Measurements from ENCODE around the gene SNCA. TPM values are rescaled to one million over a fixed set of nuclear protein-coding genes. Genes with fewer than 3 reads are reported as not detected.

SNCA gene
- polyA plus RNA-seq, 1 donor, result 26.5 TPM

- DNase-seq (ENCODE audit: low read depth), result no peak
Observed at GRCh38 chr4:89707467-89707866, 129.5 kb downstream of the SNCA start.

GRCh38 chr4:89704651-89705395 lies 132.1 kb downstream of the SNCA start:
- no peak for DNase-seq (ENCODE audit: low read depth)

DNA sequence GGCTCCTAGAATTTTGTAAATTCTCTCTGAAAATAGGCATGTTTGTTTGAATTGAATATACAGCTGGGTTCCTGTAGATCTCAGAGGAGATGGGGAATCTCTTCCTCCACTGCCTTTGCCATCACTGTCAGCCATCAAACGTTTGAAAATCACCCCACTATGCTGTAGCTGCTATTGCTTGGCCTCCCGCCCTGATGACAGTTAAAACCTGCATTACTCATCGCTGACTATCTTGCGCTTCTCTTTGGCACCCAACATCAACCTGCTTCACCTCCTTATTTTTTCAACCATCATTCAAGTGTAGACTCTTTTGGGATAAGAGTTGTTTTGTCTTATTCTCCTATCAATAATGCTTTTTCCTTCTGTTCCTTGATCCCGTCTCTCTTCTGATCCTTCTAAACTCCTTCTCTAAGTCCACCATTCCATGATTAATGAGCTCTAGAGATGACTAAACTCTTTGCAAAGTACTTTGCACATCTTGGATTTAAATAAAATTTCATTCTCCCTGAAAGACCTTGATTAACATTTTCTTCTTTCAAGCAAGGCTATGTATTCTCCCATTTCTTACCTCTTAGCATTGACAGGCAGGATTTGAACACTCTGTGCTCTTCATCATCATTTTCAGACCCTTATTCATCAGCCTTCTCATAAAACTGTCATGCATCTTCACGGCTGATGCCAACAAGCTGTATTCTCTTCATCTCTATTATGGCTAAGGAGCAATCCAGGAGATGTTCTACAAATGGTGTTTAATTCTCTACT lies 133.0 kb downstream of the SNCA start:
- no peak for DNase-seq (ENCODE audit: low read depth)

- no peak for DNase-seq (ENCODE audit: low read depth)
Observed at GRCh38 chr4:89700766-89701423, 136.1 kb downstream of the SNCA start.

GRCh38 chr4:89685690-89686089 lies 151.3 kb downstream of the SNCA start:
- no peak for DNase-seq (ENCODE audit: low read depth)

DNA sequence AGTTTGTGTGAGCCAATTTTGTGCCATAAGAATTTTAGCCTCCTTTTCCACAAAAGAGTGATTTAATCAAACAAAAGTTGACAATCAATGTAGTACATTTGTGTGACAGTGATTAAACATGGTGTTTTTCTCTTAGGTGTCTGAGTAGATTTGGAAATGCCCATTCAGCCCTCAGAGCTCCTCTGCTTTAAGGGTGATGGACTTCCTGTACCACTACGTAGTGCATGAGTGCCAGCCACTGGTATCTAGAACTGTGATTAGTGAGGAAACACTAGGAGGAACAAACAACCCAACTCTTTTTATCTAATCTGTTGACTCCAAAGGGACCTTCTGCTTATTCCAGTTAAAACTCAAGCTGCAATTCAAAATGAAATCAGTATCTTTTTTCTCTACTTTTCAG lies 151.7 kb downstream of the SNCA start:
- DNase-seq (ENCODE audit: low read depth), result no peak

DNA sequence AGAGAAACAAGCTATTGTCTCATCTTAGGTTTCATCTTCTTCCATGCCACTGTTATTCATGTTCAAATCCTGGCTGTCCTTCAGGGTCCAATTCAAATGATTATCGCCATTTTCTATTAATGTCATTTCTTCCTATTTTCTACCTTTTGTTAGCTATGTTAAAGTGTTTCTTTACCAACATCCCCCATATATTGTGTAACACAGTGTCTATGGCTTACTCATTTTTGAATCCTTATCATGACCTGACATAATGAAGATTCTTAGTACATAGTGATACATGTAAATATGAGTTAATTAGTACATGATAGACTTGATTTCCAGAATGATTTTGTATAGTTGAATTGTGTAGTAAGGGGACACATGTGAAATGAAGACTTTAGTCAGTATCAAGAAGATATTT lies 152.4 kb downstream of the SNCA start:
- no peak for DNase-seq (ENCODE audit: low read depth)

GRCh38 chr4:89682808-89683207 lies 154.2 kb downstream of the SNCA start:
- no peak for DNase-seq (ENCODE audit: low read depth)

DNA sequence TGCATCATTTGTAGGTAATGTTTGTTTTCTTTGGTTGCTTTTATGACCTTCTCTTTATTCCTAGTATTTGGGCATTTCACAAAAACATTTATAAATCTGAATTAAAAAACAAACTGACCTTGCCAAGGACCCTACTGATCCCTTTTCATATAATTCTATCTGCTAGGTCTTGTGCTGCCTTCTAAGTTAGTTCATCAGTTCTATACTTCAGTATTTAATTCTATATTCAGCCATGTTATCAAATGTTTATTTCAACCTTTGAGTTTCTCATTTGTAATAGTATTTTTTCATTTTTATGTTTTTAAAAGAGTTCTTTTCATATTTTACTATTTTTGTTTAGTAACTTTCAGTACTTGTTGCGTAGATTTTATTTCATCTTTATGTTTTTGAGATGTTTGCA lies 155.3 kb downstream of the SNCA start:
- no peak for DNase-seq (ENCODE audit: low read depth)

- DNase-seq (ENCODE audit: low read depth), result no peak
Observed at GRCh38 chr4:89681219-89681618, 155.7 kb downstream of the SNCA start.

- DNase-seq (ENCODE audit: low read depth), result no peak
Observed at GRCh38 chr4:89674876-89675459, 162.0 kb downstream of the SNCA start.

Other genes starting within 250 kb of the SNCA start
- gene MMRN1, start 57.7 kb upstream of the SNCA start, polyA plus RNA-seq (ENCODE audit: insufficient read length), result 4.8 TPM

Measured in forelimb muscle (tissue), 1 donor.